ENCODE measurements around the gene COL26A1. TPM values are rescaled to one million over a fixed set of nuclear protein-coding genes. Genes with fewer than 3 reads are reported as not detected.

Gene COL26A1
- total RNA-seq, 2 experiments from 2014 or later: not detected

GRCh38 chr7:101411508-101411874 lies 48.8 kb downstream of the COL26A1 start:
- Mint-ChIP-seq H3K27me3 (peaks cover 1% of the 10 kb centered on the region), H3K9me3 (peaks cover 12% of the 10 kb centered on the region), H3K4me1 (ENCODE audit: low read depth) (peaks cover 6% of the 10 kb centered on the region), H3K27ac (no peak overlapping the region), H3K4me3 (no peak overlapping the region), H3K36me3 (ENCODE audit: low read depth) (peaks cover 2% of the 10 kb centered on the region)
- ChIA-PET CTCF (interaction anchor here (0.6 to 5.1 kb wide), 38 partner anchors 10 to 194 kb away, joined by 3 to 32 read pairs (median 4); partner anchors contain the start of genes COL26A1, IFT22, PLOD3 and ZNHIT1), POLR2A (interaction anchor here (0.6 kb wide), 1 partner anchor 1014 kb away, joined by 3 read pairs; no protein-coding TSS in a partner anchor)
- DNase-seq (no peak), ATAC-seq (peak; percentile 51)
- TF ChIP-seq CTCF (IDR thresholded peaks at IDR 0.05): peak; percentile 17
- intact Hi-C loops (cut with micrococcal nuclease): no loop called here

GRCh38 chr7:101412976-101413375 lies 50.3 kb downstream of the COL26A1 start:
- no peak for TF ChIP-seq CTCF (IDR thresholded peaks at IDR 0.05)
- ChIA-PET CTCF (interaction anchor here (1.0 to 5.1 kb wide), 5 partner anchors 9 to 218 kb away, joined by 3 to 32 read pairs (median 3); no protein-coding TSS in a partner anchor), POLR2A (no interaction called here)
- Mint-ChIP-seq H3K36me3 (ENCODE audit: low read depth) (peaks cover 2% of the 10 kb centered on the region), H3K4me1 (ENCODE audit: low read depth) (peaks cover 6% of the 10 kb centered on the region), H3K27ac (no peak overlapping the region), H3K27me3 (peaks cover 1% of the 10 kb centered on the region), H3K9me3 (peaks cover 12% of the 10 kb centered on the region), H3K4me3 (no peak overlapping the region)
- DNase-seq (no peak), ATAC-seq (no peak)
- intact Hi-C loops (cut with micrococcal nuclease): no loop called here

GRCh38 chr7:101418694-101419093 lies 56.0 kb downstream of the COL26A1 start:
- Mint-ChIP-seq H3K4me3 (no peak overlapping the region), H3K4me1 (ENCODE audit: low read depth) (no peaks in the 10 kb centered on the region), H3K9me3 (no peaks in the 10 kb centered on the region), H3K27me3 (peaks cover 3% of the 10 kb centered on the region), H3K36me3 (ENCODE audit: low read depth) (no peaks in the 10 kb centered on the region), H3K27ac (no peak overlapping the region)
- no peak for ATAC-seq
- TF ChIP-seq CTCF (IDR thresholded peaks at IDR 0.05): no peak
- DNase-seq: no peak
- intact Hi-C loops (cut with micrococcal nuclease): no loop called here
- ChIA-PET CTCF (no interaction called here), POLR2A (no interaction called here)

- DNase-seq: no peak
- Mint-ChIP-seq H3K27me3 (peaks cover 3% of the 10 kb centered on the region), H3K4me3 (no peak overlapping the region), H3K27ac (no peak overlapping the region), H3K36me3 (ENCODE audit: low read depth) (no peaks in the 10 kb centered on the region), H3K9me3 (no peaks in the 10 kb centered on the region), H3K4me1 (ENCODE audit: low read depth) (no peaks in the 10 kb centered on the region)
- ChIA-PET POLR2A (no interaction called here), CTCF (no interaction called here)
- intact Hi-C loops (cut with micrococcal nuclease): no loop called here
- no peak for ATAC-seq
- TF ChIP-seq CTCF (IDR thresholded peaks at IDR 0.05): no peak
Measured at GRCh38 chr7:101419831-101420230, 57.2 kb downstream of the COL26A1 start.

GRCh38 chr7:101420436-101420835 lies 57.8 kb downstream of the COL26A1 start:
- H3K4me1 Mint-ChIP-seq (ENCODE audit: low read depth): no peaks in the 10 kb centered on the region

More at GRCh38 chr7:101420436-101420835, 57.8 kb downstream of the COL26A1 start:
- H3K9me3 Mint-ChIP-seq: no peaks in the 10 kb centered on the region
- ChIA-PET POLR2A (no interaction called here), CTCF (no interaction called here)
- H3K27ac Mint-ChIP-seq: no peak overlapping the region
- H3K4me3 Mint-ChIP-seq: no peak overlapping the region
- intact Hi-C loops (cut with micrococcal nuclease): no loop called here
- ATAC-seq: peak; percentile 53
- TF ChIP-seq CTCF (IDR thresholded peaks at IDR 0.05): no peak
- no peak for DNase-seq
- H3K36me3 Mint-ChIP-seq (ENCODE audit: low read depth): no peaks in the 10 kb centered on the region
- H3K27me3 Mint-ChIP-seq: peaks cover 3% of the 10 kb centered on the region

All from activated CD8-positive, alpha-beta T cell treated with anti-CD3 and anti-CD28 coated beads for 36 hours (primary cell).